Activated naive CD8-positive, alpha-beta T cell (primary cell): ENCODE measurements around the gene UGCG.
A peak's percentile ranks its signal among the peaks of the same experiment; 100 is the strongest.
"Not testable (repeated sequence)": the region's sequence is repeated elsewhere in the genome, so short reads cannot be mapped to it uniquely, and the experiment has no call there.

ENCODE experiments used
- H3K27ac Mint-ChIP-seq: one replicate; pipeline ENCODE4 v1.8.0; 2021; ENCODE audit warnings: mixed read lengths
- H3K27me3 Mint-ChIP-seq: one replicate; pipeline ENCODE4 v1.8.0; 2021; ENCODE audit warnings: mixed read lengths
- H3K36me3 Mint-ChIP-seq: one replicate; pipeline ENCODE4 v1.8.0; 2021; ENCODE audit warnings: mixed read lengths
- H3K4me1 Mint-ChIP-seq: one replicate; pipeline ENCODE4 v1.8.0; 2021; ENCODE audit warnings: low read depth, mixed read lengths
- H3K4me3 Mint-ChIP-seq: one replicate; pipeline ENCODE4 v1.8.0; 2021; ENCODE audit warnings: mild to moderate bottlenecking, mixed read lengths
- H3K9me3 Mint-ChIP-seq: one replicate; pipeline ENCODE4 v1.8.0; 2021; ENCODE audit warnings: low read depth, mixed read lengths

UGCG gene

DNA sequence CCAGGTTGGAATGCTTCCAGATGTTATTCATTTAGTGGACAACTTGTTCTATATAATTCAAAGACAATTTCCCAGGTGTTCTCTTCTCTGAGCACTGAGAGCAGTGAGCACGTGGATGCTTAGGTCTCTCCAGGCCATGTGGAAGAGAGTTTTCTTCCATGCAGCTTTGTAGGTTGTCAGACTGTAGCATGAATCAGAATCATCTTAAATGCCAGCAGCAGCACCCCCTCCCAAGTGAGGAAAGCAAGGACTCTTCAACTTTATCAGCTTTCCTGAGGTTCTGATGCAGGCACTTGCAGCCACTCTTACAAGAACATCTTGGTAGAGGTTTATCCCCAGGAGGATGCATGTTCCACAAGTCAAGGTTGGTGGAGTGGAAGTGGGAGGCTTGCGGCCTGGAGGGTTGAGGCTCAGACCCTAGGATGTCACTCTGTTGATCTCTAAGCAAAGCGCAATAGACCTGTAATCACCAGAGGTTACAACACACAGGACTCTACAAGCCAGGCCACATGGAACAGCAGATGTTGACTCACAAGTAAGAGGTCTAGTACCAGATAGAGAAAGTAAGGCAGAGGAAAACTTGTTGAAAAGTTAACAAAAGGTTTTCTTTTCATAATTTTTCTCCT is 47.7 kb downstream of the UGCG start:
- Mint-ChIP-seq H3K9me3 (no peaks in the 10 kb centered on the region), H3K4me3 (no peak overlapping the region), H3K27ac (no peak overlapping the region), H3K27me3 (no peaks in the 10 kb centered on the region), H3K4me1 (peaks cover 23% of the 10 kb centered on the region), H3K36me3 (no peaks in the 10 kb centered on the region)

DNA sequence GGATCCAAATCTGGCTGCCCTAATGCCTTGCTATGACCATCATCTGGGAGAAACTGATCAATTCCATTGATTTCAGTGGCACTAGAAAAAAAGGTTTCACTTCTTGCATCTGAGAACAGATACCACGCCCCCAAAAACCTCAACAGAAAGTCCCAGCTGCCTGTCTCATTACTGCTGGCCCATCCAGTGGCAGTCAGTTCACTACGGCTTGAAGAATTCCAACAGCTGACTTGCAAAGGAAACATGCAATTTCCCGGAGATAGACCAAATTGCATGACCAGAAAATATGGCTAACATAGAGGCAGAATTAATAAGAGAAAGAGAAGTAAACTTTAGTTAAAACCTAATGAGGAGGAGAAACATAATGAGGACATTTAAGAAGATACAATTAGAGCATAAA is 48.6 kb downstream of the UGCG start:
- H3K27me3 Mint-ChIP-seq, result no peaks in the 10 kb centered on the region
- no peaks in the 10 kb centered on the region for H3K36me3 Mint-ChIP-seq
- no peak overlapping the region for H3K27ac Mint-ChIP-seq
- peak overlapping the region; percentile 21 for H3K4me3 Mint-ChIP-seq
- H3K9me3 Mint-ChIP-seq, result no peaks in the 10 kb centered on the region
- H3K4me1 Mint-ChIP-seq, result peaks cover 22% of the 10 kb centered on the region

DNA sequence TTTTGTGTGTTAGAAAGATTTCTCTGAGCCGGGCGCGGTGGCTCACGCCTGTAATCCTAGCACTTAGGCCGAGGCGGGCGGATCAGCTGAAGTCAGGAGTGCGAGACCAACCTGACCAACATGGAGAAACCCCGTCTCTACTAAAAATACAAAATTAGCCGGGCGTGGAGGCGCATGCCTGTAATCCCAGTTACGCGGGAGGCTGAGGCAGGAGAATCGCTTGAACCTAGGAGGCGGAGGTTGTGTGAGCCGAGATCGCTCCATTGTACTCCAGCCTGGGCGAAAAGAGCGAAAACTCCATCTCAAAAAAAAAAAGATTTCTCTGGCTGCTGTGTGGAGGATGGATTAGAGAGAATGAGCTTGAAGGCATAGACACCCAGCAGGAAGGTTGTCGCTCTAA is 51.5 kb downstream of the UGCG start:
- H3K36me3 Mint-ChIP-seq, H3K4me3 Mint-ChIP-seq, H3K27ac Mint-ChIP-seq, H3K9me3 Mint-ChIP-seq, H3K27me3 Mint-ChIP-seq: not testable (repeated sequence)
- H3K4me1 Mint-ChIP-seq, result peaks cover 22% of the 10 kb centered on the region

DNA sequence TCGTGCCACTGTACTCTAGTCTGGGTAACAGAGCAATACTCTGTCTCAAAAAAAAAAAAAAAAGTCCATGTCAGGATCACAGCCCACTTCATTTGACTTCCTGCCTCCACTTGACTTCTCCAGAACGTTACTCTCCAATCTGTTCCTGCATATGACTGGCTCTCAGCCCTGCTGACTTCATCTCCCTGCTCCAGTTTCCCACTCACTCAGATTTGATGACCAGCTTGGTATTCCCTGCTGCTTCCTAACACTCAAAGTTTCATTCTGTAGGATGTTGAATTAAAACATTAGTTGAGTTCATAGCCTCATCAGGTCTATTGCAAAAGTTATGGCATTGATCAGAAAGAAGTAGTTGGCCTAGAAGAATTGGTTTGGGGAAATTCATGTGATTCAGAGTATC is 52.3 kb downstream of the UGCG start:
- Mint-ChIP-seq H3K4me1 (peaks cover 20% of the 10 kb centered on the region), H3K4me3 (no peak overlapping the region), H3K27ac (no peak overlapping the region), H3K36me3 (no peaks in the 10 kb centered on the region), H3K9me3 (no peaks in the 10 kb centered on the region), H3K27me3 (no peaks in the 10 kb centered on the region)

DNA sequence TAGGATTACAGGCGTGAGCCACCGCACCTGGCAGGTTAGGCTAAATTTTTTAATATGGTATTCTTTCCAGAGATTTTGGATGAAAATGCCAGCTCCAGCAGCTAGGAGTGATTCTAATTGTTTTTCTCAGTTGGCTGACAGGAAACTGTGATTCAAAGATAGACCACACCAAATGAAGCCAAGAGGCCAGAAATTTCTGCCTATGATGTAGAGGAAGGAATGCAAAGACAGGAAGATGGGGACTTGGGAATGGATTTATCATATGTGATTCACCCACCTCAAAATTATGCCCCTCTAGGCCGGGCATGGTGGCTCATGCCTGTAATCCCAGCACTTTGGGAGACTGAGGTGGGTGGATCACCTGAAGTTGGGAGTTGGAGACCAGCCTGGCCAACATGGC is 53.3 kb downstream of the UGCG start:
- H3K9me3 Mint-ChIP-seq, result no peaks in the 10 kb centered on the region
- no peak overlapping the region for H3K4me3 Mint-ChIP-seq
- no peaks in the 10 kb centered on the region for H3K27me3 Mint-ChIP-seq
- H3K27ac Mint-ChIP-seq, result peak overlapping the region; percentile 12
- no peaks in the 10 kb centered on the region for H3K36me3 Mint-ChIP-seq
- peaks cover 14% of the 10 kb centered on the region for H3K4me1 Mint-ChIP-seq

DNA sequence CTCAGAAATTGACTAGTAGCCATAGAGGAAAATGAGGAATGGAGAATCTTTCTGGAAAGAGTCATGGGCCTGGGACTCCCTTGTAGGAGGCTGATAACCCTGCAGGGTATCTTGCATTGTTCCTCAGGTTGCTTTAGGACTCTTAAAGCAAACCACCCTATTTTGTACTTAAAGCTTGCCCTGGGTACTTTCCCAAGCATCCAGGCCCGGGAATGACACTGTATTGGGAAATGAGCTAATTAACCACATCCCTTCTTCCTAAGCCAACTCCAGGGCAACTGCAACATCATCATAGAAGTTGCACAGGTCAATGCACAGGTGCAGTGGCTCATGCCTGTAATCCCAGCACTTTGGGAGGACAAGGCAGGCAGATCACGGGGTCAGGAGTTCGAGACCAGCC is 55.9 kb downstream of the UGCG start:
- H3K27ac Mint-ChIP-seq, result no peak overlapping the region
- no peaks in the 10 kb centered on the region for H3K36me3 Mint-ChIP-seq
- peaks cover 12% of the 10 kb centered on the region for H3K4me1 Mint-ChIP-seq
- no peak overlapping the region for H3K4me3 Mint-ChIP-seq
- no peaks in the 10 kb centered on the region for H3K27me3 Mint-ChIP-seq
- H3K9me3 Mint-ChIP-seq, result no peaks in the 10 kb centered on the region

DNA sequence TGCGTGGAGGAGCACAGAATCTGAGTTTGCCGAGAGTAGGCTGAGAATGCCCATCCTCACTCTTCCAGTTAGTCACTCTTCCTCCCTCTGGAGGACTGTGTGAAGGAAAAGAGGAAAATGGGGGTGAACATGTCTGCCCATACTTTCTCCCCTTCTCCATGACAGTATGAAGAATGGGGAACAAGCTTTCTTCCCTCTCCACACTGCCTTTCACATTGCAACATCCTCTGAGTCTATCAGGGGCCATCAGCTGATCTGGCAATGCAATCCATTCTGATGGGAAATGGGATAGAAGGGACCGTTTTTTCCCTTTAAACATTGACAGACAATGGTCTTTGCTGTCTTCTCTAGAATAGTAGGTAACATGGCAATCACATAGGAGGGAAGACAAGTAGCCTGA is 56.8 kb downstream of the UGCG start:
- peaks cover 19% of the 10 kb centered on the region for H3K4me1 Mint-ChIP-seq
- no peaks in the 10 kb centered on the region for H3K9me3 Mint-ChIP-seq
- H3K4me3 Mint-ChIP-seq, result no peak overlapping the region
- no peak overlapping the region for H3K27ac Mint-ChIP-seq
- no peaks in the 10 kb centered on the region for H3K36me3 Mint-ChIP-seq
- no peaks in the 10 kb centered on the region for H3K27me3 Mint-ChIP-seq

DNA sequence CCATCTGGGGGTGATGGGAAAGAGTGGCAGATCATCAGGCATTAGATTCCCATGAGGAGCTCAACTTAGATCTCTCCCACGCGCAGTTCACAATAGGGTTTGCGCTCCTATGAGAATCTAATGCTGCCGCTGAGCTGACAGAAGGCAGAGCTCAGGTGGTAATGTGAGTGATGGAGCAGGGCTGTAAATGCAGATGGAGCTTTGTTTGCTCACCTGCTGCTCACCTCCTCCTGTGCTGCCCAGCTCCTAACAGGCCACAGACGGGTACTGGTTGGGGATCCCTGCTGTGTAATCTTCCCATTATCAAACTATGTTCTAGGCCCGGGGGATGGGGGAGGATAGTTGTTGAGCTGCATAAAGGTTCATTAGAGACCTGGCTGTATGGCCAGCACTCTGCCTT is 58.4 kb downstream of the UGCG start:
- peaks cover 22% of the 10 kb centered on the region for H3K4me1 Mint-ChIP-seq
- H3K36me3 Mint-ChIP-seq, result no peaks in the 10 kb centered on the region
- no peak overlapping the region for H3K4me3 Mint-ChIP-seq
- H3K9me3 Mint-ChIP-seq, result no peaks in the 10 kb centered on the region
- no peaks in the 10 kb centered on the region for H3K27me3 Mint-ChIP-seq
- no peak overlapping the region for H3K27ac Mint-ChIP-seq

DNA sequence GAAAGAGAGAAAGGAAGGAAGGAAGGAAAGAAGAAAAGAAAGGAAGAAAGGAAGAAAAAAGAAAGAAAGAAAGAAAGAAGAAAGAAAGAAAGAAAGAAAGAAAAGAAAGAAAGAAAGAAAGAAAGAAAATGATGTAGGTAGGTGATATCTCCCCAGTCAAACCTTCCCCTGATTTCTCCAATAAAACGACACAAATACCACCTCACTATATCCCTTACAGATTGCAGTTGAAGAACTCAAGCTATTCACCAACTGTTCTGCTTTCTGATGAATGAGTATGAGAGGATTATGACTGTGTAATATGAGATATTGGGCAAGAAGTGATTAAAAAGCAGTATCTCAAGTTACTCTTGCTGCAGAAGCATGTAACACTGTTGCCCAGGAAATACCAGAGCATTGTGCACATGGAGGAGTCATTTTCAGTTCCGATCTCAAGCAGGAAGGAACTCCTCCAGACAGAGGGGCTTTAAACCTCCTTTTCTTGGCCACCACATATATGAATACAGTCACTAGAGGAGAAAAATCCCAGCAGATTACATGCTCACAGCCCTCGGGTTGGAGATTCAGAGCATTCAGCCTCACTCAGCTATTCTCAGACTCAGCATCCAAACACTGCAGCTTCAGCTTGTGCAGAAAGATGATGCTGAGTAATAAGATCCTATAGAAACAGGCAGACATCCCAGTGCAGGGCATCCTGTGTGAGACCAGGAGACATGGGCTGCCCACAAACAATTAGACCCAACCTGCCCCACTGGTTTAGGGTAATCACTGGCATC is 61.4 kb downstream of the UGCG start:
- H3K4me3 Mint-ChIP-seq, result peak overlapping the region; percentile 72
- peaks cover 2% of the 10 kb centered on the region for H3K36me3 Mint-ChIP-seq
- H3K27ac Mint-ChIP-seq, result peak overlapping the region; percentile 65
- no peaks in the 10 kb centered on the region for H3K27me3 Mint-ChIP-seq
- H3K4me1 Mint-ChIP-seq, result peaks cover 22% of the 10 kb centered on the region
- H3K9me3 Mint-ChIP-seq, result no peaks in the 10 kb centered on the region

DNA sequence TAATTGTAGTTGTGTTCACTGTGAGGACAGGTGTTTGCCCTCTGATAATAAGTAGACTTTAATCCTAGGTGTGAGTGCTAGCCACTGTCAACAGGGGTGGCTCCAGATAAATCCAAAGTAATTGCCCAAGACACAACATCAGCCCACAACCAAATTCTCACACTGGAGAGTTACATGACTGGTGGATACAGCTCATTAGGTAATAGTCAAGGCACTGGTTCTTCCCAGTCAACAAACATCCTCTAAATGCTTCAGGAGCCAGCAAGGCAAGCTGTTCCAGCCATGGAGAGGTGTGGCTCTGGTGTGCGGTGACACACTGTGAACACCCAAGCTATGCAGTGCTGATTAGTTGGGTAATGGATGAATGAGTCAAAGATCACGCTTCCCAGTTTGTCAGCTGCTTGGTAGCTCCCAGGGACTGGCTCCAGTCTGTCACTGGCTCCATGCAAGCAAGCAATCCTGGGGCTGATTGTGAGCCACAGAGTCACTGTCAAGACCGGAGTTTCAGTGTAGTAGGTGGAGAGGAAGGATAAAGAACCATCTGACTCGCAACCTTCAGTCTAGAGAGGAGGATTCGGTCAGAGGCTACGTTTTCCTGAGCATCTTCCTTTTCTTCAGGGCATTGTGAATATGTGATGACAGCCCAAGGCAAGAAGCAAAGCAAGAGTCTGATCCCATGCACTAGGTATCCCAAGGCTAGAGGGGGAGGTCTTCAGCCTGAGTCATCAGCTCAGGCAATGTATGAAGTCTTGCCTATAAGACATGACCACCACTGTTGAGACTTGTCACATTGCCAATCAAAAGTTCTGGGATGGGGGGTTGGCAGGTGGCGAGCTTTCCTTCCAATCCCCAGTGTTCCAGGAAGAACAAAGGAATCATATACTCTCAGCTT is 63.1 kb downstream of the UGCG start:
- no peaks in the 10 kb centered on the region for H3K9me3 Mint-ChIP-seq
- H3K27me3 Mint-ChIP-seq, result no peaks in the 10 kb centered on the region
- no peak overlapping the region for H3K27ac Mint-ChIP-seq
- H3K36me3 Mint-ChIP-seq, result peaks cover 2% of the 10 kb centered on the region
- no peak overlapping the region for H3K4me3 Mint-ChIP-seq
- H3K4me1 Mint-ChIP-seq, result peaks cover 22% of the 10 kb centered on the region

DNA sequence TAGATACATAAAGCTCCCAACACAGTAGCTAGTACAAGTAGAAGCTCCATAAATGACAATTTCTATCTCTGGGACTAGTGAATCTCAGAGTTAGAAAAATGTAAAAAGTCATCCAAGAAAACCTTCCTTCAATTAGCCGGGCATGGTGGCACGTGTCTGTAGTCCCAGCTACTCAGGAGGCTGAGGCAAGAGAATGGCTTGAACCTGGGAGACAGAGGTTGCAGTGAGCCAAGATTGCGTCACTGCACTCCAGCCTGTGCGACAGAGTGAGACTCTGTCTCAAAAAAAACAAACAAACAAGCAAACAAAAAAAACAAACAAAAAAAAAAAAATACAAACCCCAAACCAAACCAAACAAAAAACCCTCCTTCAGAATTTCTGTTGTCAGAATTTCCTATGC is 63.9 kb downstream of the UGCG start:
- not testable (repeated sequence) for H3K36me3 Mint-ChIP-seq, H3K4me3 Mint-ChIP-seq, H3K27ac Mint-ChIP-seq, H3K27me3 Mint-ChIP-seq, H3K9me3 Mint-ChIP-seq
- peaks cover 23% of the 10 kb centered on the region for H3K4me1 Mint-ChIP-seq

DNA sequence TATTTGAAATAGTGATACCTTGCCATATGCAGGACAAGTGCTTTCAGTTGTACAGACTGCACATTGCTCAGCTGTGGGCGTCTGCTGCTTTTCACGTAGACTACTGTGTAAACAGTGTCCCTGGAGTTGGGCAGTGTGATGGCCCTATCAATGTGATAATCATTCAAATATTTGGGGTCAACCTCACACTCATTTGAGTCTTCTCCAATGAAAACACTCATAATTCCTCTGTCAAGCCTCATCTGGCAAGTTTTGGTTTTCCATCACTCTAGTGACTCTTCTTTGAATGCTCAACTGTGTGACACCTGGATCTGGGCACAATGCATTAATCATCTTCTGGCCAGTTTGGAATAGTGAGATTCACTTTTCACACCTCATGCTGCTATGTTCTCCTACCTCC is 64.4 kb downstream of the UGCG start:
- H3K4me1 Mint-ChIP-seq, result peaks cover 22% of the 10 kb centered on the region
- no peak overlapping the region for H3K4me3 Mint-ChIP-seq
- H3K27ac Mint-ChIP-seq, result no peak overlapping the region
- H3K27me3 Mint-ChIP-seq, result no peaks in the 10 kb centered on the region
- peaks cover 2% of the 10 kb centered on the region for H3K36me3 Mint-ChIP-seq
- no peaks in the 10 kb centered on the region for H3K9me3 Mint-ChIP-seq

DNA sequence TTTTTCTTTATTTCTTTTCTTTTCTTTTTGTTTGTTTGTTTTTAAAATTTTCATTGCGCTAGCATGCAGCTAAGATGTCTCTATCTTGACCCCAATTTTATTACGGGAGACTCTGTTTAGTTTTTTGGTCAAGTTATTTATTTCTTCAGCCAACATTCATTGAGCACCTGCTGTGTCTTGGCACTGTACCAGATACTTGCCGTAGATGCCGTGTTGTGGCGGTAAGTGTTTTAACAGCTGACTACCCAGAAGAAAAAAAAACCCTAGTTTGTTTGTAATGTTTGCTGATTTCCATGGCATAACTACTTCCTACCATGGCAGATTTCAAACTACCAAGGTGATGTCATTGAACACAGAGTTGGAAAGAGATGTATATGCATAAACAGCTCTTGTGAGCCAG is 65.0 kb downstream of the UGCG start:
- peaks cover 22% of the 10 kb centered on the region for H3K4me1 Mint-ChIP-seq
- no peak overlapping the region for H3K4me3 Mint-ChIP-seq
- H3K9me3 Mint-ChIP-seq, result no peaks in the 10 kb centered on the region
- no peaks in the 10 kb centered on the region for H3K27me3 Mint-ChIP-seq
- peaks cover 2% of the 10 kb centered on the region for H3K36me3 Mint-ChIP-seq
- H3K27ac Mint-ChIP-seq, result no peak overlapping the region

DNA sequence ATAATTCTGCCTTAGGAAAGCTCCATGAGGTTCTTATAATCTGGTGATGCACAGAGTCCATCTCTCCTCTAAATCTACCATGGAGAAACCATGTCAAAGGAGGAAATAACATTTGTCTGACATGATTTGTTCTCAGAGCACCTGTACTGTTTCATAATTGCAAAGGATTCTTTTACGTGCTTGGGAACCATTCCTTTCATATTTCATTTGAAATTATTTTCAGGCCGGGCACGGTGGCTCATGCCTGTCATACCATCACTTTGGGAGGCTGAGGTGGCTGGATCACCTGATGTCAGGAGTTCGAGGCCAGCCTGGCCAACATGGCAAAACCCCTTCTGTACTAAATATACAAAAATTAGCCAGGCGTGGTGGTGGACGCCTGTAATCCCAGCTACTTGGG is 65.4 kb downstream of the UGCG start:
- H3K4me3 Mint-ChIP-seq, result no peak overlapping the region

DNA sequence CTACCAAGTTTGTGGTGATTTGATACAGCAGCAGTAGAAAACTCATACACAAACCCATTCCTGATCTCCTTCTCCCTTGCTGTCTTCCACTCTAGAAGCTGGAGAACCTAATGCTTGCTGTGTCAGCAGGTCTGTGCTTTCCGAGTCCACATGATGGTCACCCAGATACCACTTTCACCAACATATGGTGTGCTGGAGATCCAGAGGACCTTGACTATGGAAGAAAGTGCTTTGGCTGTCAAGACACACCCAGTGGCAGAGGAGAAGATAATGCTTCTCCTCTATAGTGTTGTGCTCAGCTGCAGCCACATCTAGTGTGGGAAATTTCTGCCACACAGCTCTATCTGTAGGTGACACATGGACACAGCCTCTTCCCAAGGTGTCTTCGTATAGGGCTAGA is 67.4 kb downstream of the UGCG start:
- Mint-ChIP-seq H3K36me3 (peaks cover 2% of the 10 kb centered on the region), H3K27ac (no peak overlapping the region), H3K9me3 (no peaks in the 10 kb centered on the region), H3K4me3 (no peak overlapping the region), H3K27me3 (no peaks in the 10 kb centered on the region), H3K4me1 (peaks cover 6% of the 10 kb centered on the region)

More for the DNA sequence above, 65.4 kb downstream of the UGCG start:
- H3K27me3 Mint-ChIP-seq, result no peaks in the 10 kb centered on the region
- no peak overlapping the region for H3K27ac Mint-ChIP-seq
- H3K9me3 Mint-ChIP-seq, result no peaks in the 10 kb centered on the region
- H3K4me1 Mint-ChIP-seq, result peaks cover 22% of the 10 kb centered on the region
- H3K36me3 Mint-ChIP-seq, result peaks cover 2% of the 10 kb centered on the region
